CD4-positive, CD25-positive, alpha-beta regulatory T cell (primary cell): ENCODE measurements around the gene PPP2R5C. TPM values are rescaled to one million over a fixed set of nuclear protein-coding genes. Genes with fewer than 3 reads are reported as not detected.

Experiments
- ATAC-seq, 2 donors: fragments of 150-1000 bp; cut with Tn5 transposase; one replicate each; pipeline ENCODE4 v1.10.0; 2021; ENCODE audit warnings: low read depth in 2 of 2, moderate number of reproducible peaks in 2 of 2, moderate library complexity in 1 of 2
- DNase-seq, 3 donors: peaks; one replicate each; pipeline versions ENCODE4 v3.0.0 to v3.0.0-alpha.2; 2012 to 2022; ENCODE audit warnings: mixed read lengths in 1 of 3
- H3K27ac ChIP-seq: one replicate; pipeline ENCODE4 v1.7.0; 2013; ENCODE audit warnings: mild to moderate bottlenecking, low read length; ENCODE audit not compliant: insufficient read depth, poor library complexity, severe bottlenecking
- H3K27me3 ChIP-seq: one replicate; pipeline ENCODE4 v1.7.0; 2013; ENCODE audit warnings: low read length; ENCODE audit not compliant: control insufficient read depth, insufficient read depth
- H3K36me3 ChIP-seq: one replicate; pipeline ENCODE4 v1.7.0; 2013; ENCODE audit warnings: mild to moderate bottlenecking, low read length, moderate library complexity; ENCODE audit not compliant: control insufficient read depth, insufficient read depth
- H3K4me1 ChIP-seq: 2 replicates; pipeline ENCODE4 v1.7.0; 2013; ENCODE audit warnings: mild to moderate bottlenecking, low read length; ENCODE audit not compliant: insufficient read depth, control insufficient read depth, poor library complexity, severe bottlenecking
- H3K4me3 ChIP-seq: one replicate; pipeline ENCODE4 v1.7.0; 2013; ENCODE audit warnings: low read depth, mild to moderate bottlenecking, low read length, moderate library complexity
- H3K9me3 ChIP-seq, 2 experiments: 1 replicate in 1 of 2; 2 replicates in 1 of 2; pipeline ENCODE4 v1.7.0; 2013; ENCODE audit warnings: low read length in 2 of 2, mild to moderate bottlenecking in 1 of 2, moderate library complexity in 1 of 2; ENCODE audit not compliant: control insufficient read depth in 2 of 2
- H3K27ac Mint-ChIP-seq, 3 donors: one replicate each; pipeline ENCODE4 v1.8.0; 2020 to 2022; ENCODE audit warnings: mild to moderate bottlenecking in 3 of 3, mixed read lengths in 3 of 3, moderate library complexity in 2 of 3
- H3K27me3 Mint-ChIP-seq: one replicate; pipeline ENCODE4 v1.8.0; 2022; ENCODE audit warnings: mild to moderate bottlenecking, mixed read lengths
- H3K36me3 Mint-ChIP-seq: one replicate; pipeline ENCODE4 v1.8.0; 2020; ENCODE audit warnings: mixed read lengths
- H3K4me1 Mint-ChIP-seq, 4 donors: one replicate each; pipeline ENCODE4 v1.8.0; 2020 to 2022; ENCODE audit warnings: mixed read lengths in 4 of 4, mild to moderate bottlenecking in 1 of 4
- H3K4me3 Mint-ChIP-seq, 4 donors: one replicate each; pipeline ENCODE4 v1.8.0; 2020 to 2022; ENCODE audit warnings: mild to moderate bottlenecking in 4 of 4, mixed read lengths in 4 of 4, moderate library complexity in 3 of 4
- H3K9me3 Mint-ChIP-seq, 7 donors: one replicate each; pipeline ENCODE4 v1.8.0; 2020 to 2022; ENCODE audit warnings: mixed read lengths in 7 of 7, mild to moderate bottlenecking in 3 of 7, moderate library complexity in 2 of 7
- polyA plus RNA-seq, 4 donors: library from polyadenylated mRNA; unstranded; fragments of 300-500 nt; fragmentation: Illumina TruSeq; gene quantifications; one replicate each; pipeline ENCODE4 v1.2.3, GENCODE V29; 2021
- total RNA-seq: library from RNA; stranded (reverse); gene quantifications from one replicate; pipeline ENCODE4 v1.2.3, GENCODE V29; 2022

PPP2R5C gene
- total and polyA plus RNA-seq, 5 donors from 2014 or later, result 244 to 650 (median 282) TPM

DNA sequence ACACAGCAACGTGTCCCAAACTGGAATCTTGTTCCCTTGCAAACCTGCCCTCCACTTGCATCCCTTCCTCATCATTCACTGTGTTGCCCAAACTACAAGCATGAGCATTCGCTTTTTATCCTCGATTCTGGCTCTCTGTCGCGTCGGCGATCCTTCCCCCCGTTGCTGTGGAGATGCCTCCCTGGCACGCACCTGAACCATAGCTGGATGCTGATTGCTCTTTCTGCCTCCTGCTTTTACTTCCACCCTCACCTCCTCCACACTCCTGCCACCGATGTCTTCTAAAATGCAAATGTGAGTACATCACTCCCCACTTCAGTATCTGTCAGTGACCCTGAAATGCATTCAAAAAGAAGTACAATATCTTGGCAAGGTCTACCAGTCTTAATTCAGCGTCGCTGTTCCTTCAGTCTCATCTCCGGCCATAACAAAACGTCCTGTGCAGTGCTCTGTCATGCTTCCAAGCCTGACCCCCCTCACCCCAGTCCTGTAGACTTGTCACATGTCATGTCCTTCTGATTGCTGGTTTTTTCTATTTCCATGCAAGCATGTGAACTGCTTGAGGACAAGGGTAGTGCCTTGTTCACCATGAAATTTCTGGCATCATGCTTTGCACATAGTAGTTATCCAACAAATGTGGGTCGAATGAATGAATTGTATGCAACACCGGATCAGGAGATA is 2.5 kb upstream of the PPP2R5C start:
- Mint-ChIP-seq H3K27ac (peak overlapping the region; percentile 38 to 89 (median 84)), H3K9me3 (peaks cover 0 to 4% (median 0%) of the 10 kb centered on the region in 7 donors), H3K27me3 (peaks cover 16% of the 10 kb centered on the region), H3K4me1 (peaks cover 7 to 27% (median 19%) of the 10 kb centered on the region in 4 donors), H3K4me3 (peak overlapping the region in 2 of 4 donors; percentile 90 to 95), H3K36me3 (peaks cover 3% of the 10 kb centered on the region)
- Histone ChIP-seq H3K9me3 (no peaks in the 10 kb centered on the region), H3K27ac (no peak overlapping the region), H3K27me3 (peaks cover 4% of the 10 kb centered on the region), H3K36me3 (peaks cover 3% of the 10 kb centered on the region), H3K4me1 (peaks cover 17% of the 10 kb centered on the region), H3K4me3 (no peak overlapping the region)
- ATAC-seq (no peak), DNase-seq (no peak)

DNA sequence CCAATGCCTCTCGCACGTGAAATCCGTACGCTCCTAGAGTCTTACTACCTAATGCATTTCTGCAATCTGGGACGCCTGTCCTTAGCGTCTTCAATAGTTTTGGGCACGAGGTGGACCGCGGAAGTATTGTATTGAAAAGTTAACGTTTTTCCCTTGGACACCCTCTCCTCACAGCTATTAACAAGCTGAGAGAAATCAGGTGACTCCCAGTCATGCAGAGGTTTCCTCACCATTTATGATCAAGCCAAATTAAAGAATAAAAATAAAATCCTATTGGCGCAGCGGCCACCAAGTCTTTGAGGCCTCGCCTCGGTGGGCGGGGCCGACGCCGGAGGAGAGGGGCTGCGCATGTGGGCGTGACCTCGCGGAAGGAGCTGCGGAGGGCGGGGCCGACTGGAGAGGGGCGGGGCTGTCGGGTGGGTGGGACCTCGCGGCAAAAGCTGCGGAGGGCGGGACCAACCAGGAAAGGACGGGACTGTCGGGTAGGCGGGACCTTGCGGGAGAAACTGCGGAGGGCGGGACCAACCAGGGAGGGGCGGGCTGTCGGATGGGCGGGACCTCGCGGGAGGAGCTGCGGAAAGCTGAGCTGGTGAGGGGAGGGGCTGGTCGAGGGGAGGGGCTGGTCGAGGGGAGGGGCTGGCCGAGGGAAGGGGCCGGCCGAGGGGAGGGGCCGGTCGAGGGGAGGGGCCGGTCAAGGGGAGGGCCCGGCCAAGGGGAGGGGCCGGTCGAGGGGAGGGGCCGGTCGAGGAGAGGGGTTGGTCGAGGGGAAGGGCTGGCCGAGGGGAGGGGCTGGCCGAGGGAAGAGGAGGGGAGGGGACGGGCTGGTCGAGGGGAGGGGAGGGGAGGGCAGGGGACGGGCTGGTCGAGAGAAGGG is 1.1 kb upstream of the PPP2R5C start:
- H3K4me3 Mint-ChIP-seq, result peak overlapping the region; percentile 77 to 95 (median 86)
- H3K27ac Mint-ChIP-seq, result peak overlapping the region; percentile 43 to 89 (median 77)
- peaks cover 17 to 41% (median 32%) of the 10 kb centered on the region in 4 donors for H3K4me1 Mint-ChIP-seq
- H3K4me3 ChIP-seq, result peak overlapping the region; percentile 70
- ATAC-seq (peak; percentile 70 to 71), DNase-seq (peak; percentile 93 to 98 (median 93))
- peaks cover 13% of the 10 kb centered on the region for H3K36me3 Mint-ChIP-seq
- peak overlapping the region; percentile 86 for H3K27ac ChIP-seq
- H3K9me3 ChIP-seq, result no peaks in the 10 kb centered on the region
- no peaks in the 10 kb centered on the region for H3K9me3 Mint-ChIP-seq
- peaks cover 7% of the 10 kb centered on the region for H3K27me3 Mint-ChIP-seq
- no peaks in the 10 kb centered on the region for H3K27me3 ChIP-seq
- H3K36me3 ChIP-seq, result peaks cover 3% of the 10 kb centered on the region
- peaks cover 17% of the 10 kb centered on the region for H3K4me1 ChIP-seq

DNA sequence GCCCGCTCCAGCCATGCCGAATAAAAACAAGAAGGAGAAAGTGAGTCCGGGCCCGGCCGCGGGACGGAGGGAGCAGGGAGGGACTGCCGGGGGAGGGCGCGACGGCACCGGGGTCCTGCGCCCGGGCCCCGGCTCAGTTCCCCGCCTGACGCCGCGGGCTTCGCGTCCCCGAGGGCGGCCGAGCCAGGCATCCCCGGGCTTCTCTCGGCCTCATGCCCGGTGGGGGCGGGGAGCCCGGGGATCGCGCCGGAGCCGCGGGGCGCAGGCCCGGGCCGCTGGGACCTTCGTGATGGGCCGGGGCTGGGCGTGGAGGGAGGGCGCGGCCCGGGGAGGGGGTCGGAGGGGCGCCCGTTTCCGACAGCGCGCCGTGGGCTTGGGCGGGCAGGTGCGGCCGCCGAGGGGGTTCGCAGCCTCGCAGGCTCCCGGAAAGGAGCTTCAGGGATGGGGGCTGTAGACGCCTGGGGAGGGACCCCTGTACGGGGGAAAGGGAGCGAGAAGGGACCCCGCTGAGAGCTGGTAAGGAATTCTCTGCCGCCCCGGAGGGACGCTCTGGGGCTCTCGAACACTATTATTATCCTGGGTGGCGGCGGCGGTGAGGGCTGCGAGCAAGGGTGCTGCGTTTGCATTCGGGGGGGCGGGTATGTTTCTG is 496 bp downstream of the PPP2R5C start:
- H3K4me3 Mint-ChIP-seq, result peak overlapping the region; percentile 92 to 95 (median 94)
- peak overlapping the region; percentile 78 for H3K4me3 ChIP-seq
- ATAC-seq (no peak), DNase-seq (peak; percentile 19 to 58 (median 52))
- no peaks in the 10 kb centered on the region for H3K9me3 Mint-ChIP-seq
- H3K27ac ChIP-seq, result peak overlapping the region; percentile 41
- H3K27ac Mint-ChIP-seq, result peak overlapping the region; percentile 84 to 95 (median 92)
- H3K27me3 ChIP-seq, result no peaks in the 10 kb centered on the region
- H3K4me1 ChIP-seq, result peaks cover 17% of the 10 kb centered on the region
- H3K36me3 ChIP-seq, result peaks cover 3% of the 10 kb centered on the region
- H3K4me1 Mint-ChIP-seq, result peaks cover 23 to 54% (median 34%) of the 10 kb centered on the region in 4 donors
- peaks cover 18% of the 10 kb centered on the region for H3K36me3 Mint-ChIP-seq
- no peaks in the 10 kb centered on the region for H3K9me3 ChIP-seq
- H3K27me3 Mint-ChIP-seq, result no peaks in the 10 kb centered on the region

DNA sequence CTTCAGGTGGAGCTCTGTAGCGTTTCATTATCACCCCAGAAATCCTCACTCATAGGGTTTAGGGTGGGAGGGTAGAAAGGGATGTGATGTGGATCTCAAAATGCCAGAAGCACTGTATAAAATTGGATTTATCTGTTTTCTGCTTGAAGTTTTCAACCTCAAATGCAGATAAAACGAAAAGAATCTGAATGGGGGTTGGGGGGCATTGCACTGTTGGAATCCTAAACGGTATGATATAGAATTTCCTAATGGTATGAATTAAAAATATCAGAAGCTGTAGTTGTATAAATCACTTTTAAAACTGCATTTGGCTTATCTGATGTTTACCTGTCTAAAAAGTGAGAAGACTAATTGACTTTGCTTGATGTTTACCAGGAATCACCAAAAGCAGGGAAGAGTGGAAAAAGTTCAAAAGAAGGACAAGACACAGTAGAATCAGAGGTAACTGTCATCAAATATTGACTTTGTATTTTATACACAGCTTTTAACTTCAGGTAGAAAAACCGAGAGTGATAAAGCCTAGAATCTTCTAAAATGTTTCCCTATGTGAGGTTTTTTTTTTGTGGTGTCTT is 1.1 kb downstream of the PPP2R5C start:
- Mint-ChIP-seq H3K4me3 (peak overlapping the region; percentile 92 to 95 (median 94)), H3K4me1 (peaks cover 23 to 52% (median 34%) of the 10 kb centered on the region in 4 donors), H3K27me3 (no peaks in the 10 kb centered on the region), H3K9me3 (no peaks in the 10 kb centered on the region), H3K27ac (peak overlapping the region; percentile 84 to 95 (median 92)), H3K36me3 (peaks cover 18% of the 10 kb centered on the region)
- H3K9me3 ChIP-seq, result no peaks in the 10 kb centered on the region
- H3K4me3 ChIP-seq, result peak overlapping the region; percentile 78
- H3K27ac ChIP-seq, result peak overlapping the region; percentile 41
- no peak for DNase-seq
- H3K36me3 ChIP-seq, result peaks cover 4% of the 10 kb centered on the region
- peaks cover 17% of the 10 kb centered on the region for H3K4me1 ChIP-seq
- ATAC-seq, result no peak
- H3K27me3 ChIP-seq, result no peaks in the 10 kb centered on the region

DNA sequence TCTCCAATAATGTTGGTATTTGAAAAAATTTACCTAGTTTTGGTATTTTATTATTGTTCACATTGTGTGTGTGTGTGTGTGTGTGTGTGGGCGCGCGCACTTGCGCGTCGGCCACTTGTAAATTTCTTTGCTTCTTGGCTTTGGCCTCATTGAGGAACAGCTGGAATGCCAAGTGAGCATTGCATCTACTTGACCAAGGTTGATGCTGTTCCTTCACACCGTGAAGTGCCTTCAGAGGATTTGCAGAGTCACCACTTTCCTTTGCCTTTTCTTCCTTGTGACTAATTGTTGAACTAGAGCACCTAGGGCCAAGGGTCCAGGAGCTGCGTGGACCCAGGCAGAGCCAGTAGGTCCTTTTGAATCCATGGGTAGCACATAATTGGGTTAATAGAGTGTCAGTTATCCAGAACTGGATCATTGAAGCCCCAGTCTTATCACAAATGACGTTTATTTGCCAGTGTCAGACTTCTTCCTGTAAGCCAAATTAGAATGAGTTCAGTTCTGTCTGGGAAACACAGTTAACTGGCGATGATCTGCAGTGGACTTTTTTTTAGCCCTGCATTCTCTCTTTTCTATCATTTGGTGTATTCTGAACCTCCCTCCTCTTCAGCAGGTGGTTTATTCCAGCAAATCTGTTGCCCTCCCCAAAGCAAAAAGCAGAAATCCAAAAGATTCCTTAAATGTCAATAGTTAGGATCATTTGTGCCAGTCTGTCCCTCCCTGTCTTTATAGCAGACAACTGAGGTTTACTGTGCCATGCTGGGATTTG is 2.6 kb downstream of the PPP2R5C start:
- Mint-ChIP-seq H3K4me1 (peaks cover 23 to 57% (median 35%) of the 10 kb centered on the region in 4 donors), H3K9me3 (no peaks in the 10 kb centered on the region), H3K4me3 (peak overlapping the region; percentile 75 to 95 (median 94)), H3K36me3 (peaks cover 19% of the 10 kb centered on the region), H3K27ac (peak overlapping the region; percentile 65 to 71 (median 69)), H3K27me3 (no peaks in the 10 kb centered on the region)
- Histone ChIP-seq H3K4me1 (peaks cover 17% of the 10 kb centered on the region), H3K9me3 (no peaks in the 10 kb centered on the region), H3K27ac (no peak overlapping the region), H3K36me3 (peaks cover 6% of the 10 kb centered on the region), H3K4me3 (peak overlapping the region; percentile 41), H3K27me3 (no peaks in the 10 kb centered on the region)
- ATAC-seq, result no peak
- no peak for DNase-seq

DNA sequence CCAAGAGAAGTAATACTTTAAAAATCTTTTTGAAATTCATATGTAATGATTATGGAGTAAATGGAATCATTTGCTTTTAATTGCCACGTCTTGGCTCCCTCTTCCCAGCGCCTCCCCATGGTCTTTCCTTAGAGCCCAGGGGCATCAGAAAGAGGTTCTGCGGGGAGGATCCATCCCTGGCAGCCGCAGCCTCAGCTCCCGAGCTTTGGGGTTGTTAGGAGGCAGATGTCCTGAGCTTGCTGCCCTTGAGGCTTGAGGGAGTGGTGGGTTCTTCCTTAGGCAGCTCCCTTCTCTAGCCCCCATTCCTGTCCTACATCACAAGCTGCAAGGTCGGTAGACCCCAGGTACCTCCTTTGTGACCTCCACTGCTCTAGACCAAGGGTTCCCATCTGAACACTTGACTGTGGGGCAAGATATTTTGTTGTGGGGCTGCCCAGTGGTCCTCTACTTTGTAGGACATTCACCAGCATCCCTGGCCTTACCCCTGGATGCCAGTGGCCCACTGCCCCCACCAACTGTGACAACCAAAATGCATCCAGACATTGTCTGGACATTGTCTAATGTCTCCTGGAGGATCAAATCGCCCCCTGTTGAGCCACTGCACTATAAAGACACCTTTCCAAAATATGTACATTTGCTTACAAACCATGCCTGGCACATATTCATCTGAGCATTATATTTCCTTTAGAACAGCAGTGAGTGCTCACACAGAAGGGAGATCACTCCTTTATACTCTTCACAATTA is 6.3 kb downstream of the PPP2R5C start:
- H3K4me3 Mint-ChIP-seq, result no peak overlapping the region
- Histone ChIP-seq H3K27ac (no peak overlapping the region), H3K4me3 (no peak overlapping the region), H3K9me3 (no peaks in the 10 kb centered on the region), H3K36me3 (peaks cover 6% of the 10 kb centered on the region), H3K27me3 (no peaks in the 10 kb centered on the region), H3K4me1 (peaks cover 4% of the 10 kb centered on the region)
- H3K4me1 Mint-ChIP-seq, result peaks cover 25 to 52% (median 28%) of the 10 kb centered on the region in 4 donors
- ATAC-seq (no peak), DNase-seq (no peak)
- no peaks in the 10 kb centered on the region for H3K27me3 Mint-ChIP-seq
- no peaks in the 10 kb centered on the region for H3K9me3 Mint-ChIP-seq
- H3K36me3 Mint-ChIP-seq, result peaks cover 23% of the 10 kb centered on the region
- peak overlapping the region in 2 of 3 donors; percentile 3 to 63 for H3K27ac Mint-ChIP-seq
